Hematopoietic multipotent progenitor cell (in vitro differentiated cells): ENCODE data around the gene LRRC8E. TPM values are rescaled to one million over a fixed set of nuclear protein-coding genes. Genes with fewer than 3 reads are reported as not detected.
"Not testable (repeated sequence)": the region's sequence is repeated elsewhere in the genome, so short reads cannot be mapped to it uniquely, and the experiment has no call there.

ENCODE experiments used
- DNase-seq, 3 donors: peaks; one replicate each; pipeline ENCODE4 v3.0.0-alpha.2; 2011 to 2015; ENCODE audit warnings: low read depth in 2 of 3, low spot score in 2 of 3
- total RNA-seq: library from RNA; depleted of rRNA; stranded (reverse); fragments of >200 nt; gene quantifications from one replicate; pipeline ENCODE4 v1.2.3, GENCODE V29; 2012

Gene LRRC8E
- total RNA-seq, 1 donor, result 0.27 TPM

GRCh38 chr19:7916103-7916954 lies 28.0 kb downstream of the LRRC8E start:
- DNase-seq, result no peak

- no peak for DNase-seq
These were observed 28.6 kb downstream of the LRRC8E start for GRCh38 chr19:7916955-7917266.

GRCh38 chr19:7917267-7918061 lies 29.2 kb downstream of the LRRC8E start:
- DNase-seq, result peak in 2 of 3 donors; percentile 73 to 74

- DNase-seq, result not testable (repeated sequence)
These were observed 29.8 kb downstream of the LRRC8E start for GRCh38 chr19:7918062-7918614.

- DNase-seq, result no peak
These were observed 30.5 kb downstream of the LRRC8E start for GRCh38 chr19:7918615-7919421.

- peak; percentile 95 to 96 (median 96) for DNase-seq
These were observed 31.6 kb downstream of the LRRC8E start, which contains the start of gene SNAPC2 for GRCh38 chr19:7919610-7920518. Gene SNAPC2, plus strand, starts transcription at chr19:7920338. Its CDS starts 29 bp downstream, at chr19:7920367.

GRCh38 chr19:7920519-7921301 lies 32.4 kb downstream of the LRRC8E start:
- peak; percentile 98 to 99 (median 99) for DNase-seq

- no peak for DNase-seq
These were observed 33.1 kb downstream of the LRRC8E start for GRCh38 chr19:7921302-7921966.

- DNase-seq, result no peak
These were observed 33.9 kb downstream of the LRRC8E start for GRCh38 chr19:7921967-7922835.

GRCh38 chr19:7922836-7923195 lies 34.5 kb downstream of the LRRC8E start:
- DNase-seq, result no peak

GRCh38 chr19:7923295-7924191 lies 35.2 kb downstream of the LRRC8E start:
- DNase-seq, result no peak

GRCh38 chr19:7924241-7924640 lies 35.9 kb downstream of the LRRC8E start:
- no peak for DNase-seq

- DNase-seq, result no peak
These were observed 36.4 kb downstream of the LRRC8E start for GRCh38 chr19:7924651-7925170.

GRCh38 chr19:7925171-7925851 lies 37.0 kb downstream of the LRRC8E start:
- DNase-seq, result peak; percentile 68 to 91 (median 89)

GRCh38 chr19:7926021-7926726 lies 37.9 kb downstream of the LRRC8E start, which contains the start of gene CTXN1:
Gene CTXN1, minus strand, starts transcription at chr19:7926135. Its CDS starts 597 bp downstream, at chr19:7925538.
- DNase-seq, result peak in 2 of 3 donors; percentile 42 to 54
